H1 (cell line): Measurements from ENCODE around the gene DHRS4. TPM values are rescaled to one million over a fixed set of nuclear protein-coding genes. Genes with fewer than 3 reads are reported as not detected.

Experiments used
- CTCF ChIA-PET: fragments of 300-600 bp; sonication (Branson Sonifier 250); formaldehyde crosslinking; loops from one replicate; lab custom pipeline; 2021; ENCODE audit not compliant: partially characterized antibody; lab: Charles Lee
- POLR2A ChIA-PET: fragments of 300-600 bp; sonication (Branson Sonifier 250); formaldehyde crosslinking; loops from one replicate; lab custom pipeline; 2021; ENCODE audit warnings: inconsistent platforms; ENCODE audit not compliant: partially characterized antibody; lab: Charles Lee
- DNase-seq, 2 experiments: peaks; one replicate each; pipeline versions ENCODE4 v3.0.0 to v3.0.0-alpha.2; 2010 to 2022; ENCODE audit warnings: low spot score in 2 of 2, low read depth in 1 of 2, mixed read lengths in 1 of 2
- FAIRE-seq: peaks from 2 replicates; lab custom pipeline; 2011; peaks lifted over from hg19 to GRCh38; lab: Jason Lieb, UNC
- H2AFZ ChIP-seq: 2 replicates; pipeline ENCODE4 v1.8.1; 2012; ENCODE audit warnings: low read length, inconsistent platforms
- H2AK5ac ChIP-seq: 2 replicates; pipeline ENCODE4 v1.6.1; 2013; ENCODE audit warnings: low read depth, low read length
- H2BK120ac ChIP-seq: replicated peaks from 2 replicates; pipeline ENCODE3; 2013; ENCODE audit warnings: low read depth, low read length, inconsistent platforms
- H2BK12ac ChIP-seq: 2 replicates; pipeline ENCODE4 v1.6.1; 2013; ENCODE audit warnings: low read depth, low read length
- H2BK15ac ChIP-seq: 2 replicates; pipeline ENCODE4 v1.6.1; 2013; ENCODE audit warnings: low read length
- H2BK20ac ChIP-seq: 2 replicates; pipeline ENCODE4 v1.6.1; 2013; ENCODE audit warnings: low read length
- H2BK5ac ChIP-seq: 2 replicates; pipeline ENCODE4 v1.6.1; 2013; ENCODE audit warnings: low read depth, low read length
- H3K14ac ChIP-seq: 2 replicates; pipeline ENCODE4 v1.6.1; 2013; ENCODE audit warnings: inconsistent platforms; ENCODE audit not compliant: insufficient read length
- H3K18ac ChIP-seq: 2 replicates; pipeline ENCODE4 v1.6.1; 2013; ENCODE audit warnings: low read length; ENCODE audit errors: extremely low read depth
- H3K23ac ChIP-seq: 2 replicates; pipeline ENCODE4 v1.6.1; 2013; ENCODE audit warnings: inconsistent platforms; ENCODE audit not compliant: insufficient read length
- H3K23me2 ChIP-seq: 2 replicates; pipeline ENCODE4 v1.6.1; 2013; ENCODE audit warnings: low read depth, low read length
- H3K27ac ChIP-seq: 2 replicates; pipeline ENCODE4 v1.6.1; 2011; ENCODE audit warnings: low read depth, low read length, inconsistent platforms
- H3K27me3 ChIP-seq, 4 experiments: replicated peaks in 1 of 4; 1 replicate in 1 of 4; 2 replicates in 3 of 4; pipeline versions ENCODE4 v1.6.1 to v1.8.1; 2011 to 2013; ENCODE audit warnings: low read length in 3 of 4, mild to moderate bottlenecking in 3 of 4, inconsistent platforms in 2 of 4, mixed read lengths in 2 of 4, moderate library complexity in 1 of 4; ENCODE audit not compliant: control insufficient read depth in 3 of 4, insufficient read depth in 3 of 4; ENCODE audit errors: extremely low read depth in 1 of 4
- H3K36me3 ChIP-seq, 4 experiments: 2 replicates each; pipeline versions ENCODE4 v1.6.1 to v1.8.1; 2011 to 2013; ENCODE audit warnings: mild to moderate bottlenecking in 4 of 4, low read length in 3 of 4, moderate library complexity in 2 of 4, control low read depth in 1 of 4, inconsistent platforms in 1 of 4; ENCODE audit not compliant: insufficient read depth in 4 of 4, control insufficient read depth in 2 of 4
- H3K4ac ChIP-seq: replicated peaks from 2 replicates; pipeline ENCODE3; 2013; ENCODE audit warnings: low read length, low read depth, mixed read lengths, inconsistent platforms; ENCODE audit not compliant: insufficient read length
- H3K4me1 ChIP-seq, 4 experiments: replicated peaks in 1 of 4; 1 replicate in 1 of 4; 2 replicates in 3 of 4; pipeline versions ENCODE4 v1.6.1 to v1.8.1; 2011 to 2013; ENCODE audit warnings: low read length in 3 of 4, inconsistent platforms in 2 of 4, mixed read lengths in 1 of 4; ENCODE audit not compliant: insufficient read depth in 4 of 4, control insufficient read depth in 3 of 4
- H3K4me2 ChIP-seq, 2 experiments: 2 replicates each; pipeline versions ENCODE4 v1.6.1 to v1.8.1; 2011 to 2013; ENCODE audit warnings: low read depth in 2 of 2, low read length in 2 of 2, control low read depth in 1 of 2, inconsistent platforms in 1 of 2, mild to moderate bottlenecking in 1 of 2; ENCODE audit not compliant: insufficient read depth in 1 of 2
- H3K4me3 ChIP-seq, 4 experiments: fragments of 200-600, 300-600 bp in 1 of 4; sonication (generic), shearing (Covaris generic), sonication (Bioruptor Twin) in 1 of 4; 2 replicates each; pipeline versions ENCODE4 v1.5.1 to v1.8.1; 2011 to 2016; ENCODE audit warnings: low read length in 4 of 4, low read depth in 3 of 4, control low read depth in 2 of 4, inconsistent platforms in 2 of 4, mild to moderate bottlenecking in 2 of 4, mixed read lengths in 1 of 4, moderate library complexity in 1 of 4; ENCODE audit not compliant: insufficient read depth in 2 of 4; ENCODE audit errors: extremely low read depth in 1 of 4
- H3K56ac ChIP-seq: replicated peaks from 2 replicates; pipeline ENCODE3; 2013; ENCODE audit warnings: low read depth, mild to moderate bottlenecking, mixed read lengths, low read length, inconsistent platforms; ENCODE audit not compliant: insufficient read length
- H3K79me1 ChIP-seq: 2 replicates; pipeline ENCODE4 v1.6.1; 2013; ENCODE audit warnings: low read depth, low read length, control low read depth
- H3K79me2 ChIP-seq, 2 experiments: 2 replicates each; pipeline versions ENCODE4 v1.6.1 to v1.8.1; 2012 to 2013; ENCODE audit warnings: low read length in 2 of 2, mild to moderate bottlenecking in 2 of 2, inconsistent platforms in 1 of 2; ENCODE audit not compliant: insufficient read depth in 2 of 2, control insufficient read depth in 1 of 2
- H3K9ac ChIP-seq, 4 experiments: replicated peaks in 1 of 4; 1 replicate in 1 of 4; 2 replicates in 3 of 4; pipeline versions ENCODE4 v1.6.1 to v1.8.1; 2011 to 2013; ENCODE audit warnings: low read depth in 3 of 4, low read length in 3 of 4, control low read depth in 2 of 4, mild to moderate bottlenecking in 2 of 4, moderate library complexity in 2 of 4, inconsistent platforms in 1 of 4; ENCODE audit errors: extremely low read depth in 1 of 4
- H3K9me3 ChIP-seq, 2 experiments: 2 replicates each; pipeline versions ENCODE4 v1.6.1 to v1.8.1; 2012 to 2013; ENCODE audit warnings: mild to moderate bottlenecking in 2 of 2, moderate library complexity in 2 of 2, control low read depth in 1 of 2, inconsistent platforms in 1 of 2, low read depth in 1 of 2, low read length in 1 of 2, mixed read lengths in 1 of 2; ENCODE audit not compliant: insufficient read depth in 2 of 2
- H4K20me1 ChIP-seq, 2 experiments: replicated peaks in 1 of 2; 2 replicates each; pipeline versions ENCODE3 to v1.8.1; 2011 to 2013; ENCODE audit warnings: inconsistent platforms in 2 of 2, low read length in 2 of 2, mild to moderate bottlenecking in 1 of 2; ENCODE audit not compliant: insufficient read depth in 2 of 2, control insufficient read depth in 1 of 2
- H4K5ac ChIP-seq: 2 replicates; pipeline ENCODE4 v1.6.1; 2013; ENCODE audit warnings: low read length, low read depth, mixed read lengths, inconsistent platforms; ENCODE audit not compliant: insufficient read length
- H4K8ac ChIP-seq: 2 replicates; pipeline ENCODE4 v1.8.0; 2013; ENCODE audit warnings: mild to moderate bottlenecking, moderate library complexity, low read length, inconsistent platforms; ENCODE audit not compliant: insufficient read depth; ENCODE audit errors: extremely low read depth
- H4K91ac ChIP-seq: replicated peaks from 2 replicates; pipeline ENCODE3; 2013; ENCODE audit warnings: low read length, mixed read lengths, inconsistent platforms; ENCODE audit not compliant: insufficient read length
- CHD2 ChIP-seq: IDR thresholded peaks from 2 replicates; pipeline ENCODE4 v1.6.1; 2012; ENCODE audit warnings: low read length, improper control_type of control experiment
- CTBP2 ChIP-seq: IDR thresholded peaks from 2 replicates; pipeline ENCODE4 v1.7.0; 2011; ENCODE audit warnings: borderline replicate concordance, mild to moderate bottlenecking, moderate library complexity, mixed read lengths, low read length; ENCODE audit not compliant: insufficient read depth, insufficient read length
- MAFK ChIP-seq: IDR thresholded peaks from 2 replicates; pipeline ENCODE4 v1.6.1; 2012; ENCODE audit warnings: low read depth, mild to moderate bottlenecking, improper control_type of control experiment, low read length
- RNF2 ChIP-seq: fragments of 200-900, 300-1000 bp; sonication (generic); IDR thresholded peaks from 2 replicates; pipeline ENCODE4 v1.7.1; 2016; ENCODE audit warnings: borderline replicate concordance, low read depth, mild to moderate bottlenecking, antibody characterized with exemption, low read length; ENCODE audit not compliant: poor library complexity, severe bottlenecking; ENCODE audit errors: missing control alignments
- SIRT6 ChIP-seq: IDR thresholded peaks from one replicate; pipeline ENCODE4 v1.7.1; 2012; ENCODE audit warnings: low read length, inconsistent platforms
- SIX5 ChIP-seq: IDR thresholded peaks from 2 replicates; pipeline ENCODE4 v1.6.1; 2011; ENCODE audit warnings: mild to moderate bottlenecking, low read depth, low read length
- SRF ChIP-seq: IDR thresholded peaks from 2 replicates; pipeline ENCODE4 v1.6.1; 2011; ENCODE audit warnings: mild to moderate bottlenecking, low read depth, low read length, moderate library complexity
- TBP ChIP-seq: IDR thresholded peaks from 2 replicates; pipeline ENCODE4 v1.6.1; 2011; ENCODE audit warnings: low read depth, low read length, improper control_type of control experiment
- WGBS, 2 experiments: shearing (Covaris generic) in 1 of 2; methylation state at CpG; one replicate each; pipeline versions ENCODE4 v1.1.6 to v1.1.7; 2013 to 2015; ENCODE audit warnings: low lambda C conversion rate in 2 of 2, mixed read lengths in 2 of 2, inconsistent platforms in 1 of 2, low coverage in 1 of 2, missing lambda C conversion rate in 1 of 2; ENCODE audit not compliant: insufficient replicate concordance in 2 of 2, insufficient coverage in 1 of 2, insufficient read length in 1 of 2; ENCODE audit errors: extremely low coverage in 1 of 2, missing lambda C conversion rate in 1 of 2; 5-methylcytosine and 5-hydroxymethylcytosine counted together
- polyA plus RNA-seq, 7 experiments: library from polyadenylated mRNA; depleted of rRNA in 3 of 7; stranded (reverse) in 5 of 7; unstranded in 2 of 7; fragments of >200 nt in 5 of 7; fragments of 200-250 nt in 2 of 7; gene quantifications; 1 replicate in 5 of 7; 2 replicates in 1 of 7; 4 replicates in 1 of 7; pipeline versions ENCODE4 v1.2.1 to v1.2.3, GENCODE V29; 2011 to 2013; ENCODE audit warnings: missing spikeins in 2 of 7, mixed read lengths in 2 of 7
- total RNA-seq: library from RNA; stranded (reverse); fragmentation: NEBNext Ultra II Directional; extraction: Animal tissue kit (Norgen Biotek cat#: 25700); gene quantifications from 2 replicates; pipeline ENCODE4 v1.2.1, GENCODE V29; 2021
- TF ChIP-seq, protein P1 (sequence below): IDR thresholded peaks from 2 replicates; pipeline ENCODE4 v1.6.1; 2012; ENCODE audit warnings: inconsistent platforms

DHRS4 gene
- total and polyA plus RNA-seq, 2 of the 8 experiments (the other 6 are each of a cell fraction or from before 2014, with no cell fraction given) = 11.7 to 16.2 TPM

DNA sequence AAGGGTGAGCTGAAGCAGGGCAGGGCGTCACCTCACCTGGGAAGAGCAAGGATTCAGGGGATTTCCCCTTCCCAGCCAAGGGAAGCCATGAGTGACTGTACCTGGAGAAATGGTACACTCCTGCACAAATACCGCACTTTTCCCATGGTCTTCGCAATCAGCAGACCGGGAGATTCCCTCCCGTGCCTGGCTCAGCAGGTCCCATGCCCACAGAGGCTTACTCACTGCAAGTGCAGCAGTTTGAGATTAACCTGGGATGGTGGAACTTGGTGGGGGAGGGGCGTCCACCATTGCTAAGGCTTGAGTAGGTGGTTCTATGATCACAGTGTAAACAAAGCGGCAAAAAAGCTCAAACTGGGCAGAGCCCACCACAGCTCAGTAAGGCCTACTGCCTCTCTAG lies 11.0 kb upstream of the DHRS4 start:
- no peaks in the 10 kb centered on the region for H3K23me2 ChIP-seq
- no peak overlapping the region for H4K5ac ChIP-seq
- no peaks in the 10 kb centered on the region; a peak in 1 of 7 replicates for H3K4me1 ChIP-seq
- 94% methylated on average over 7 of the region's 7 CpGs; no CpG with 5 or more reads in 1 of the 2 experiments for WGBS, 2 experiments
- CTCF ChIA-PET = interaction anchor here (0.8 to 1.3 kb wide), 3 partner anchors 9 to 277 kb away, joined by 4 to 5 read pairs (median 5); no protein-coding TSS in a partner anchor
- H3K14ac ChIP-seq = no peak overlapping the region
- no peak overlapping the region for H3K4me3 ChIP-seq
- H3K9ac ChIP-seq = no peak overlapping the region
- FAIRE-seq = no peak
- no peak overlapping the region for H2AFZ ChIP-seq
- H2BK12ac ChIP-seq = no peak overlapping the region
- H2BK15ac ChIP-seq = no peak overlapping the region
- no peak overlapping the region for H3K4me2 ChIP-seq
- H3K79me2 ChIP-seq = no peaks in the 10 kb centered on the region
- H4K8ac ChIP-seq = no peak overlapping the region
- H2AK5ac ChIP-seq = no peak overlapping the region
- no peaks in the 10 kb centered on the region for H3K9me3 ChIP-seq
- TF ChIP-seq MAFK = no peak
- TF ChIP-seq RNF2 = no peak
- no peak for TF ChIP-seq CTBP2
- no peak for TF ChIP-seq SIX5
- TF ChIP-seq, protein P1, sequence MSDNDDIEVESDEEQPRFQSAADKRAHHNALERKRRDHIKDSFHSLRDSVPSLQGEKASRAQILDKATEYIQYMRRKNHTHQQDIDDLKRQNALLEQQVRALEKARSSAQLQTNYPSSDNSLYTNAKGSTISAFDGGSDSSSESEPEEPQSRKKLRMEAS = no peak
- TF ChIP-seq SIRT6 = no peak
- no peak for TF ChIP-seq SRF
- no peak for TF ChIP-seq CHD2
- no peak for TF ChIP-seq TBP
- TF ChIP-seq, all 59 proteins: peak for 0
- no peak for DNase-seq
- H3K79me1 ChIP-seq = no peaks in the 10 kb centered on the region
- H3K23ac ChIP-seq = no peak overlapping the region
- H3K4ac ChIP-seq = no peak overlapping the region
- H3K18ac ChIP-seq = no peak overlapping the region
- POLR2A ChIA-PET = no interaction called here
- no peak overlapping the region for H3K27ac ChIP-seq
- H3K36me3 ChIP-seq = no peaks in the 10 kb centered on the region
- no peaks in the 10 kb centered on the region for H3K27me3 ChIP-seq
- H2BK5ac ChIP-seq = no peak overlapping the region
- H2BK120ac ChIP-seq = no peak overlapping the region
- no peak overlapping the region for H3K56ac ChIP-seq
- H4K91ac ChIP-seq = no peak overlapping the region
- no peak overlapping the region for H2BK20ac ChIP-seq
- no peaks in the 10 kb centered on the region for H4K20me1 ChIP-seq
